NCI-H2171 (cell line): ENCODE data around the gene LASP1NB.
"Not testable (repeated sequence)": the region's sequence is repeated elsewhere in the genome, so short reads cannot be mapped to it uniquely, and the experiment has no call there.

ENCODE experiments used
- DNase-seq: peaks from one replicate; lab custom pipeline; 2025; lab: John Stamatoyannopoulos, UW

LASP1NB gene

DNA sequence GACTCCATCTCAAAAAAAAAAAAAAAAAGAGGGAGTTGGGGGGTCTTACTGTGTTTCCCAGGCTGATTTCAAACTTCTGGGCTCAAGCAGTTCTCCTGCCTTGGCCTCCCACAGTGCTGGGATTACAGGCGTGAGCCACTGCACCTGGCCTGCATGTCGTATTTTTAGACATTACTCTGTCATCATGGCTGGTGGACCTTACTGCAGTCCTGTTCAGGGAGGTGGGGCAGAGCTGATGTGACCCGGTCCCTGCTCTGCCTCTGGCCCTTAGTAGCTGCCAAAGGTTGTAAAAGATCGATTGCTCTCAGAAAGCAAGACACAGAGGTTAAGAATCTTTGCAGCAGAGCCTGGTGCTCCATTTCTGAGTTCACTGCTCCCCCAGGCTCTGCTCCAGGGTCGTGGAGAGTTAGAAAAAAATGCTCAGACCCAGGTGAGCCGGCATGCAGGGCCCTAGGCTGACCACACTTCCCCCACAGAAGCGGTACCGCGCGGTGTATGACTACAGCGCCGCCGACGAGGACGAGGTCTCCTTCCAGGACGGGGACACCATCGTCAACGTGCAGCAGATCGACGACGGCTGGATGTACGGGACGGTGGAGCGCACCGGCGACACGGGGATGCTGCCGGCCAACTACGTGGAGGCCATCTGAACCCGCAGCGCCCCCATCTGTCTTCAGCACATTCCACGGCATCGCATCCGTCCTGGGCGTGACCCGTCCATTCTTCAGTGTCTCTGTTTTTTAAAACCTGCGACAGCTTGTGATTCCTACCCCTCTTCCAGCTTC is 7.1 kb upstream of the LASP1NB start:
- DNase-seq, result no peak

DNA sequence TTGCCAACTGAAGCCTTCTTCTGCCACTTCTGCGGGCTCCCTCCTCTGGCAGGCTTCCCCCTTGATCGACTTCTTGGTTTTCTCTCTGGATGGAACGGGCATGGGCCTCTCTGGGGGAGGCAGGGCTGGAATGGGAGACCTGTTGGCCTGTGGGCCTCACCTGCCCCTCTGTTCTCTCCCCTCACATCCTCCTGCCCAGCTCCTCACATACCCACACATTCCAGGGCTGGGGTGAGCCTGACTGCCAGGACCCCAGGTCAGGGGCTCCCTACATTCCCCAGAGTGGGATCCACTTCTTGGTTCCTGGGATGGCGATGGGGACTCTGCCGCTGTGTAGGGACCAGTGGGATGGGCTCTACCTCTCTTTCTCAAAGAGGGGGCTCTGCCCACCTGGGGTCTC is 6.5 kb upstream of the LASP1NB start:
- no peak for DNase-seq

DNA sequence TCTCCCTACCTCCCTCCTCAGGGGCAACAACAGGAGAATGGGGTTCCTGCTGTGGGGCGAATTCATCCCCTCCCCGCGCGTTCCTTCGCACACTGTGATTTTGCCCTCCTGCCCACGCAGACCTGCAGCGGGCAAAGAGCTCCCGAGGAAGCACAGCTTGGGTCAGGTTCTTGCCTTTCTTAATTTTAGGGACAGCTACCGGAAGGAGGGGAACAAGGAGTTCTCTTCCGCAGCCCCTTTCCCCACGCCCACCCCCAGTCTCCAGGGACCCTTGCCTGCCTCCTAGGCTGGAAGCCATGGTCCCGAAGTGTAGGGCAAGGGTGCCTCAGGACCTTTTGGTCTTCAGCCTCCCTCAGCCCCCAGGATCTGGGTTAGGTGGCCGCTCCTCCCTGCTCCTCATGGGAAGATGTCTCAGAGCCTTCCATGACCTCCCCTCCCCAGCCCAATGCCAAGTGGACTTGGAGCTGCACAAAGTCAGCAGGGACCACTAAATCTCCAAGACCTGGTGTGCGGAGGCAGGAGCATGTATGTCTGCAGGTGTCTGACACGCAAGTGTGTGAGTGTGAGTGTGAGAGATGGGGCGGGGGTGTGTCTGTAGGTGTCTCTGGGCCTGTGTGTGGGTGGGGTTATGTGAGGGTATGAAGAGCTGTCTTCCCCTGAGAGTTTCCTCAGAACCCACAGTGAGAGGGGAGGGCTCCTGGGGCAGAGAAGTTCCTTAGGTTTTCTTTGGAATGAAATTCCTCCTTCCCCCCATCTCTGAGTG is 5.9 kb upstream of the LASP1NB start:
- no peak for DNase-seq

DNA sequence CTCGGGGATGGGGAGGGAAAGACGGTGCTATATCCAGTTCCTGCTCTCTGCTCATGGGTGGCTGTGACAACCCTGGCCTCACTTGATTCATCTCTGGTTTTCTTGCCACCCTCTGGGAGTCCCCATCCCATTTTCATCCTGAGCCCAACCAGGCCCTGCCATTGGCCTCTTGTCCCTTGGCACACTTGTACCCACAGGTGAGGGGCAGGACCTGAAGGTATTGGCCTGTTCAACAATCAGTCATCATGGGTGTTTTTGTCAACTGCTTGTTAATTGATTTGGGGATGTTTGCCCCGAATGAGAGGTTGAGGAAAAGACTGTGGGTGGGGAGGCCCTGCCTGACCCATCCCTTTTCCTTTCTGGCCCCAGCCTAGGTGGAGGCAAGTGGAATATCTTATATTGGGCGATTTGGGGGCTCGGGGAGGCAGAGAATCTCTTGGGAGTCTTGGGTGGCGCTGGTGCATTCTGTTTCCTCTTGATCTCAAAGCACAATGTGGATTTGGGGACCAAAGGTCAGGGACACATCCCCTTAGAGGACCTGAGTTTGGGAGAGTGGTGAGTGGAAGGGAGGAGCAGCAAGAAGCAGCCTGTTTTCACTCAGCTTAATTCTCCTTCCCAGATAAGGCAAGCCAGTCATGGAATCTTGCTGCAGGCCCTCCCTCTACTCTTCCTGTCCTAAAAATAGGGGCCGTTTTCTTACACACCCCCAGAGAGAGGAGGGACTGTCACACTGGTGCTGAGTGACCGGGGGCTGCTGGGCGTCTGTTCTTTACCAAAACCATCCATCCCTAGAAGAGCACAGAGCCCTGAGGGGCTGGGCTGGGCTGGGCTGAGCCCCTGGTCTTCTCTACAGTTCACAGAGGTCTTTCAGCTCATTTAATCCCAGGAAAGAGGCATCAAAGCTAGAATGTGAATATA is 4.8 kb upstream of the LASP1NB start:
- no peak for DNase-seq

DNA sequence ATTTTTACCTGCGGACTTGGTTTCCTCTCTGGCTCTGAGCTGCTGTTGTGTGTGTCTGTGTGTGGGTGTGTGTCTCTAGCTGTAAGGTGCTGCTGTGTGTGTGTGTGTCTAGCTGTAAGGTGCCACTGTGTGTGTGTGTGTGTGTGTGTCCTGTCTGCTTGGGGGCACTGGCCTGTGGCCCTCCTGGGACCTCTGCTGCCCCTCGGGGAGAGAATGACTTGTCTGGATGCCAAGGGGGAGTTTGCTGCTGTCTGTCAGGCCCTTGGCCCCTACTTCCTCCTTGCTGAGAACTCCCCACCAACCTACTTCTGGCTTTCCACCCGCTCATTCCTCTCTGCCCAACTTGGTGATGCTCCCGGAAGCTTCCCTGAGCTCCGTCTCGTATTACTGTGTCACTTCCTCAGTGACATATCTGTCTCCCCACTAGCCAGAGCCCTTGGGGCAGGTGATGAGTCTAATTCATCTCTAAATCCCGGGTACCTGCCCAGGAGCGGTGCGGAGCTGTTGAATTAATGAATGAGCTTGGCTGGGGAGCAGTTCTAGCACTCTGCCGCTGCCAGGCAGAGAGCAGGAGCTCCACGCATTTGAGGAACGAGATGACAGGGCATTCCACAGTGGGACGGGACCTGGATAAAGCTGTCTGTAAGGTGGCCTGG is 3.5 kb upstream of the LASP1NB start:
- no peak for DNase-seq

DNA sequence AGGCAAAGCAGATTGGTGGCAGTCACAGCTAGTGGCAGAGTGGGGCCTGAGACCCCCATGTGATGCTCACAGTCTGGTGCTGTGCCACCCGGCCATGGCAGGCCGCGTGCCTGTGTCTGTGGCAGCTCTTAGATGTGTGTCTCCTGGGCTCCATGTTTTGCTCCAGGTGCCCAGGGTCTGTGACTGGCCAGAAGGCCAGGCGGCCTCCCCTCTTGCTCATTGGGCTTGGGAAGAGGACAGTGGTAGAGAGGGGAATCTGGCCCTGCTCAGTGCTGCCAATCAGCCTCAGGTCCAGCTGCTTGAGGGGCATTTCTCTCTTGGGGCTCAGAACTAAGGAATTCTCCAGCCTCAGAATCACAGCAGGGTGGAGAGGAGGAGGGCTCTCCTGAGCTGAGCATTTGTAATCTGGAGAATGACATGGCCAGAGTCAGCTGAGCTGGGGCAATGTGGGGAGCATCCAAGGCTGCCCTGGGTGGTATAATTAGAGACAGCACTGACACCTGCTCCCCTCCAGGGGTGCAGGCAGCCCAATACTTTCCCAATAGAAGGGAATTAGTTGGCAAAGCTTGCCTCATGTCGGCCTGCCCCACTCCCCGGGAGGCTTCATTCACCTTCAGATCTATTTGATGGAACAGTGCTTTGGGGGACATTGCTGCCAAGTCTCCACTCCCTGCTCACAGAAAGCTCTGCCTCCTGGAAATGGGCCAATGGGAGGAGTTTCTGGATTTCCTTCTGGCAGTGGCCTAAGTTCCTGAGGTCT is 2.7 kb upstream of the LASP1NB start:
- peak; percentile 29 for DNase-seq

DNA sequence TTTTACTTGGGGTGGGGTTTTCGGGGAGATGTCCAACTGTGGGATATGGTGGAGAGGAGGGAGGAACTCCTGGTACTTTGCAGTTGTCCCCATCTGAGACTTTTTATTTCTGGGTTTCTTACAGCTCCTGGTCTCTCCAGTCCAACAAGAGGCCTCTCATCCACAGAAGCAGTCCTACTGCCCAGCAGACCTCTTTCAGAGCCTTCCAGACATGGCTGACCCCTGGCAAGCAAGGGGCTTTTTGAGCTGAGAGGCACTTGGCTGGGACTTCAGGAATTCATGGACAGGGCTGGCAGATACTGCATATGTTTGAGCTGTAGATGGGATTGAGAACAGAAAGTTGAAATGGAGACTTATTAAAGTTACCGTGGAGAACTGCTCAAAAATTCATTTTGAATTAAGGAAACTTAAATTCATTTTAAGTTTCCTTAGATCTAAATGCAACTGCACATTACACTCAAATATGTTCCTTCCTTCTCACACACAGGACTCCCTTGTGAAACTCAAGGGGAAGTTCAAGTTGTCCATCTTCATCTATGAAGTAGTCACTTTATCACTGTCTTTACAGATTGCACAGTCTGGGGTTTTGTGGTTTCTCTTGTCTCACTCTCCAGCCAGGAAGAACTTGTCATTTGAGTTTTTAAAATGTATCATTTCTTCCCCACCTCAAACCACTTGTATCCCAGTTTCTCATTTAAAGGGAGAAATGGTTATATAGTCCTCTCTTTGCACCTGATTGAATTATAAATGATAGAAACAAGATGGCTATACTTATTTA is 1.1 kb downstream of the LASP1NB start:
- DNase-seq, result no peak

DNA sequence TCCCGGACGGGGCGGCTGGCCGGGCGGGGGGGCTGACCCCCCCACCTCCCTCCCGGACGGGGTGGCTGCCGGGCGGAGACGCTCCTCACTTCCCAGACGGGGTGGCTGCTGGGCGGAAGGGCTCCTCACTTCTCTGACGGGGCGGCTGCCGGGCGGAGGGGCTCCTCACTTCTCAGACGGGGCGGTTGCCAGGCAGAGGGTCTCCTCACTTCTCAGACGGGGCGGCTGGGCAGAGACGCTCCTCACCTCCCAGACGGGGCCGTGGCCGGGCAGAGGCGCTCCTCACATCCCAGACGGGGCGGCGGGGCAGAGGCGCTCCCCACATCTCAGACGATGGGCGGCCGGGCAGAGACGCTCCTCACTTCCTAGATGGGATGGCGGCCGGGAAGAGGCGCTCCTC is 5.4 kb downstream of the LASP1NB start:
- not testable (repeated sequence) for DNase-seq

DNA sequence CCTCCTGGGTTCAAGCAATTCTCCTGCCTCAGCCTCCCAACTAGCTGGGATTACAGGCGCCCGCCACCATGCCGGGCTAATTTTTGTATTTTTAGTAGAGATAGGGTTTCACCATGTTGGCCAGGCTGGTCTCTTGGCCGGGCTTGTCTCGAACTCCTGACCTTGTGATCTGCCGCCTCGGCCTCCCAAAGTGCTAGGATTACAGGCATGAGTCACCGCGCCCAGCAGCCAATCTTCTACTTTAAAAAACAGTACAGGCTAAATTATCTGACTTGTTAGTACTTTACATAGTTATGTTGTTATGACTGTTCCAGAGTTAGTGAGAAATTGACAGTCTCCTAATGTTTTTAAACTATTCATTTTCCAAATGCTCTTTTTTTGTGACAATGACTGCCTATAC is 8.5 kb downstream of the LASP1NB start:
- DNase-seq, result not testable (repeated sequence)

DNA sequence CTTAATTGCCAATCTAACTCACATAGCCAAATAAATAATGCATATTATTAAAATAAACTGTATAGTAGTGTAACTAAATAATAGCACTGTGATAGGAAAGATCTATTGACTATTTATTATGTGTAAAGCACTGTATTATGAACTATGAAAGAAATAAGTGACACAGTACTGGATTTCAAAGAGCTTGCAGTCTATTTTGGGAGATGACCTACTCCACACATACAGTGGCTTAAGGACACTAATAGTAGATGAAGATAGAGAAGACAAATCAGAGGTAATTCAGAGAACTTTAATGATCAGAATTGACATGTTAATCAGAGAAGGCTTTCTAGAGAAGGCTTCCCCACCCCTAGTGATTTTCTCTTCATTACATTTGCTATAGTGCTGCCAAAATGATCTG is 14.6 kb downstream of the LASP1NB start:
- DNase-seq, result no peak

DNA sequence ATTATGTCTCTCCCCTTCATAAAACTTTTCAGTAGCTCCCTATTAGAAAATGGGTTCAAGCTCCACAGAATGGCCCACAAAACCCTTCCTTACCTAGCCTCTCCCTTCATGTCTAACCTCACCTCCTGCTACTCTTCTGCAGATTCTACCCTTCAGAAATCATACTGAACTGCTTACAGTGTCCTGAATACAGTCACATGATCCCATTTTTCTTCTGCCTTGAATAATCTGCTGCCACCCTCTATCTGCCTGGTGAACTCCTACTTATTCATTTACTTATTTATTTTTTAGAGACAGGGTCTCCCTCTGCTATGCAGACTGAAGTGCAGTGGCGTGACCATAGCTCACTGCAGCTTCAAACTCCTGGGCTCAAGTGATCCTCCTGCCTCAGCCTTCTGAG is 15.0 kb downstream of the LASP1NB start:
- DNase-seq, result no peak

DNA sequence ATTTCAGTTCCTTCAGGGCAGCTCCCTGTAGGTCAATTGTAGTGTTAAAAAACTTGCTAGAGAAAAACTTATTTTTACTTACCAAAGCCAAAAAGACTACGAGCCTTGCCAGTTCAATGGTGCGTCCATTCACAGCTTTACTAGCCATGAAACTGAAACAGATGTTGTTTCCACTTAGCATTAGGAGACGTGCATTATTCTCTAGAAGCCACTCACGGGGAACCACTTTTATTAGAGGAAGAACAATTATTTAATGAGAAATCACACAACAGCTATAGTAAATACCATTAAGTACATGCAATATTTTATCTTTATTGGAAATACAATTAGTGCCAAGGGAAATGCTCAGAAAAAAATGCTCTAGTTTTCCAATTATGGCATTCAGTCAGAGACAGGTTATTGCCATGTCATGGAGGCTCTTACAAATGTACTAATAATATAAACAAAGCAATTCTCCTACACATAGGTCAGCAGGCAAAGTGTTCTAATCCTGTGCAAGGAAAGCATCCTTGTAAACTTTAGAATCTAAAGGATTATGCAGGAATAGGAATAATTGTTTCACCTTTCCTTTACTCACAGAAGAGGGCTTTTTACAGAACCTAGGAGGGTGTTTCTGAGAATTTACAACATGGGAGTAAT is 17.4 kb downstream of the LASP1NB start:
- no peak for DNase-seq

DNA sequence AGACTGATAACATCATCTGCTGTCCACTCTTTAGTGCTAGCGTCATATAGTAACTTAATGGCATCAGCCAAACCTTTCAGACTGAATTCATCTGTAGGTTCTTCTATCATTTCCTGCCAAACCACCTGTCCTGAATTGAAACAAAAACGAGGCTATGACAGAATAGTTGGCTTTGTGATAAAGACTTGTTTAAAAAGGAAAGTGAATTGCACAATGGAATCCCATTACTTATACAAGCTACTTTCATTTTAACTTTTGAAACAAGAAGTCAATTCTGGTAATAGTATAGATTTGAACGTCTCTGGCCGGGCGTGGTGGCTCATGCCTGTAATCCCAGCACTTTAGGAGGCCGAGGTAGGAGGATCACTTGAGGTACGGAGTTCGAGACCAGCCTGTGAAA is 18.2 kb downstream of the LASP1NB start:
- no peak for DNase-seq

DNA sequence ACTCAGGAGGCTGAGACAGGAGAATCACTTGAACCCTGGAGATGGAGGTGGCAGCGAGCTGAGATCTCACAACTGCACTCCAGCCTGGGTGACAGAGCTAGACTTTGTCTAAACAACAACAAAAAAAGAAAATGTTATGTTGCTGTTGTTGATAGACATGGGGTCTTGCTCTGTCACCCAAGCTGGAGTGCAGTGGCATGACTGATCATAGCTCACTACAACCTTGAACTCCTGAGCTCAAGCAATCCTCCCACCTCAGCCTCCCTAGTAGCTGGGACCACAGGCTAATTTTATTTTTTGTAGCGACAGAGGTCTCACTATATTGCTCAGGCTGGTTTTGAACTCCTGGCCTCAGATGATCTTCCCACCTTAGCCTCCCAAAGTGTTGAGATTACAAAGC is 21.8 kb downstream of the LASP1NB start:
- DNase-seq, result no peak

DNA sequence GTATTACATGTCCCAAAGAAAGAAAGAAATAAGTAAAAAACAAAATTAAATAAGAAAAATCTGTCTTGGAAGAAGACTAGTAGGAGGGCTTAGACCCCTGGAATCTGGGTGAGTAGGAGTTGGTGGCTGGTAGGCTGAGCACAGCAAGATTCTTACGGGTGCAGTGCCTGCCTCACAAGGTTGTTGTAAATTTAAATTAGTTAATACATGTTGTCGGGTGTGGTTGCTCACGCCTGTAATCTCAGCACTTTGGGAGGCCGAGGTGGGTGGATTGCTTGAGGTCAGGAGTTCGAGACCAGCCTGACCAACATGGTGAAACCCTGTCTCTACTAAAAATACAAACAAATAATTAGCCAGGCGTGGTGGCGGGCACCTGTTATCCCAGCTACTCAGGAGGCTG is 28.4 kb downstream of the LASP1NB start:
- DNase-seq, result not testable (repeated sequence)

DNA sequence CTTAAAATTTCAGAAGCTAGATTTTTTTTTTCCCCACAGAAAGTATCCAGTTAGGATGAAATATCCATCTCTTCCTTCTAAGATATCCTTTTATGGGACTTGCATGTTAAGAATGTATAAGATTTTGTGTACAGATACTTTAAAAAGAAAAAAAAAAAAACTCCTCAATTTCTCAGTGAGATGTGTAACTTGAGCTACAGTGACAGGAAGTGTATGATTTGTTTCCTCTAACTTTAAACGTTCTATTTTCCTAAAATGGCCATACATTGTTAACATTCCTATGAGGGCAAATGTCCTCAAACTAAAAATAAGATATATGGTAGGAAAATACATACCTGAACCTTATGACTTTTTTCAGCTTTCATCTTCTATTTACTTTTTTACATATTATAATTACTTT is 32.9 kb downstream of the LASP1NB start:
- no peak for DNase-seq

DNA sequence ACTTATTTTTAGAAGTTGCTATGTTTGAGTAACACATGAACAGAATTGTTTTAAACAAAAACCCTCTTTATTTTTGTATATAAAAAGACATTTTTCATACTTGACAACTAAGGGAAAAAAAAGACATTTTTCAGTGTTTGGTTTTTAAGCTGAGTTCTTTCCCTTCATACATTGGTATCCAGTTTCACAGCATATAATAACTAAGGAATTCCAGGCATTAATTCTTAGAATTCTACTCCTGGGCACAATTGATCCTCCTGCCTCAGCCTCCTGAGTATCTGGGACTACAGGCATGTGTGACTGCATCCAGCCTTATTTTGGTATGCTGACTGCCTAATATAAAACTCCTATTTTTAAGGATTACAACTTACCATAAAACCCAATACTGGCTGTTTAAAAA is 33.3 kb downstream of the LASP1NB start:
- no peak for DNase-seq

DNA sequence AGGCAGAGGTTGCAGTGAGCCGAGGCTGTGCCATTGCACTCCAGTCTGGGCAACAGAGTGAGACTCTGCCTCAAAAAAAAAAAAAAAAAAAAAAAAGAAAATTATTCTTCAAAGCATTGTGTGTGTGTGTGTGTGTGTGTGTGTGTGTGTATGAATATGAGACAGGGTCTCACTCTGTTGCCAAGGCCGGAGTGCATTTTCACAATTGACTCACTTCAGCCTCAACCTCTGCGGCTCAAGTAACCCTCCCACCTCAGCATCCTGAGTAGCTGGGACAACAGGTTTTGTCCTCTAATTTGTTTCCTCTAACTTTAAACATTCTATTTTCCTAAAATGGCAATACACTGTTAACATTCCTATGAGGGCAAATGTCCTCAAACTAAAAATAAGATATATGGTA is 34.1 kb downstream of the LASP1NB start:
- DNase-seq, result no peak

DNA sequence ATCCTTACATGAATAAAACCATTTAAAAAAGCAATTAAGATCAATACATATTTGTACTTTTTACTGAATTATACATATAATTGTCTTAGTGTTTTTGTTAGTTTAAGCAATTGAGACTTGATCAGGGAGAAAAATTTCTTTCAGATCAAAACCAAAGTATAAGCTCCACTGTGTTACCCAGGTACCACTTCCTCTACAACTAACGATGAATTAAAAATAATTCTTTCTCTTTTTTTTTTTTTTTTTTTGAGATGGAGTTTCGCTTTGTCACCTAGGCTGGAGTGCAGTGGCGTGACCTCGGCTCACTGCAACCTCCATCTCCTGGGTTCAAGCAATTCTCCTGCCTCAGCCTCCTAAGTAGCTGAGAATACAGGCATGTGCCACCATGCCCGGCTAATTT is 35.0 kb downstream of the LASP1NB start:
- no peak for DNase-seq

DNA sequence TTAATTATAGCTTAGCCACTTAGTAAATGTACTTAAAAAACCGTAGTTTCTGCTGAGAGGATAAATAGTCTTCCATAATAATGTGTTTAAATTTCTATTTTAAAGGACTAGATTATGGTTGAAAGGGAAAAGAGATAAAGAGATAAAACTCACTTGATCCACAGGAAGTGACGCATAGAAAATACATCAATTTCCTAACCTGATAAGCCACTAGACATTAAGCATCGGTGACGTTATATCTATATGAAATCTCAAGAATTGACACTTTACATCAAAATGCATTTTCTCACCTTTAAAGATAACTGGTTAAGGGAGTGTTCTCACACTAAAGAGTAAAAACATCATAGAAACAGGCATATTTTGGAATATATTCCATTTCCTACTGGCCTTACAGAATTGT is 36.0 kb downstream of the LASP1NB start:
- DNase-seq, result no peak
